GM19467 (cell line): Measurements from ENCODE around the gene ADARB2.
"Not testable (repeated sequence)": the region's sequence is repeated elsewhere in the genome, so short reads cannot be mapped to it uniquely, and the experiment has no call there.

Experiments
- ATAC-seq: cut with Tn5 transposase; IDR thresholded peaks from one replicate; pipeline ENCODE4 v1.9.1; 2021; ENCODE audit warnings: mild to moderate bottlenecking, moderate library complexity; ENCODE audit not compliant: unreplicated experiment

Gene ADARB2

DNA sequence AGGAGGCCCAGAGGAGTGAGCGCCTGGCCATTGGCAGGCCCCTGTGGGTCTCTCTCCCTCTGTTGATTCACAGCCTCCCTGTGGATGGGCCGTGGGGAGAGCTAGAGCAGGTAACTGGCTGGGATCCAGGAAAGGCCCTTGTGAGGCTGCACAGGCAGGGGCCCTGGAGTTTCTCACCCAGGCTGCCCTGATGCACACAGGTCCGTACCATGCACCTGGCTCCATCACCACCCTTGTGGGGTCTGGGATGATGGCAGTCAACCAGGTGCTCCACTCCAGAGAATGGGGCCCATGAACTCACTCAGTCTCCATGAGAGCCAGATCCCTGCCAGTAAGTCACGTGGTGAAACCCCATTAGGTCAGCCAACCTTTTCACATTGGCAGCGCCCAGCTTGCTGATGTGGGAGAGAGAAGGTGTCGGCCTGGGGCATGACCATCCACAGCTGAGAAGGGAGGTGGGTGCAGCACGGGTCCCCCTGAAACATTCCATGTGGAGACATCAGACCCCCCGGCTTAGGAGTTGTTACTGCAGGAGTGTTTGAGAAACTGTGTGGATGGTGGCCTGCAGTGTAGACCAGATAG, 320.8 kb downstream of the ADARB2 start:
- ATAC-seq = no peak

DNA sequence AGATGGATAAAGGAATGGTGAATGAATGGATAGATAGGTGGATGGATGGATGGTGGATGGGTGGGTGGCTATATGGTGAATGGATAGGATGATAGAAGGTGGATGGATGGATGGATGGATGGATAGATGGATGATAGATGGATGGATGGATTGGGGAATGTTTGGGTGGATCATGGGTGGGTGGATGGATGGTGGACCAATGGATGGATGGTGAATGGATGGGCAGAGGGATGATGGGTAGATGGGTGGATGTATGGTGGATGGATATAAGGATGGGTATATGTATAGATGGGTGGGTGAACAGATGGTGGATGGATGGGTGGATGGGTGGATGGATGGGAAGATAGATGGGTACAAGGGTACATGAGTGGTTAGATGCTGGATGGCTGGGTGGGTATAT, 322.4 kb downstream of the ADARB2 start:
- no peak for ATAC-seq

DNA sequence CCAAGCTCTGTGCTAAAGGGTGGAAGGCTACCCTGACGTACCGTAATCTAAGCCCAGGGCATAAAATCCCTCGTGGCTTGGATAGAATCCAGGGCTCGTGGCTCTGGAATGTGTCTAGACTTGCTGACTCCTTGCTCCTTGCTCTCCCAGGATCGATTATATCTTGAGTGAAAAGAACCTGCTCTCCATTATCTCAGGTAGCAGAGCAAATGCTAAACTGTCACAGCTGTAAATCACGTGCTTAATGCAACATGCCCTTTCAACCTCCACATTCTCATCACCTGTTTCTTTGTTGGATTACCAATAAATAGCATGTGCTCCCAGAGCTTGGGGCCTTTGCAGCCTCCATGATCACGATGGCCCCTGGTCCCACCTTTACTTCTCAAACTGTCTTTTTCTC, 323.0 kb downstream of the ADARB2 start:
- not testable (repeated sequence) for ATAC-seq

DNA sequence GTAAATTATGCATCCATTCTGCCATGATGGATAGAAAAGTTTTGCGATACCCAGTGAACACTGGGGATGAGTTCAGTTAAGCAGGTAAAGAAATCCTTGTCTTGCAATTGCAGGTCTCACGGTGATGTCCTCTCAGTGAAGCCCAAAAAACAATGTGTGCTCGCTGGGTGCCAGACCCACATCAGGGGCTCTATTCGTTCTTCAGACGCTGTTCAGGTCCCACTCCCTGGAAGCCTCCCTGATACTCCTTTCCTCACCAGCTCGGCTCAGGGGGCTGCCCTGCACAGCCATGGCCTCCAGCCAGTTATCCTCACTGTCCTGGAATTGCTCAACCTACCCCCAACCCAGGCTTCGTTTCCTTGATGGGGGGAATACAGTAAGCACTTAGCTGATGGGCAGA, 323.5 kb downstream of the ADARB2 start:
- no peak for ATAC-seq

DNA sequence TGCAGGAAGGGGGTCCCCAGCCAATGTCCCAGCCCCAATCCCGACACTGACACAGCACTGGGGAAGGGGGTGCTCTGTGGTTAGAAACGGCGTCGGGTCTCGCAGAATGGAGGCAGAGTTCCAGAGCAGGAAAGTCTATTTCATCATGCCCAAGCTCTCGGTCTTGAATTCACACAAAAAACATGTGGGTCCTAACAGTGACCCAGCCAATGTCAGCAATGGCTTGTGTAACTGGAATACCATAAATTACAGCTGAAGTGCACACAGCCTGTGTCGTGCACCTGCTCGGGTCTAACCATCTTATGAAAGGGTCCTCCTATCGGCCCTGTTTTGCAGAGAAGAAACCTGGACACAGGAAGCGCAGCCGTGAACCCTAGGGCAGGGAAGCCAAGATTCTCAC, 324.1 kb downstream of the ADARB2 start:
- ATAC-seq = no peak

DNA sequence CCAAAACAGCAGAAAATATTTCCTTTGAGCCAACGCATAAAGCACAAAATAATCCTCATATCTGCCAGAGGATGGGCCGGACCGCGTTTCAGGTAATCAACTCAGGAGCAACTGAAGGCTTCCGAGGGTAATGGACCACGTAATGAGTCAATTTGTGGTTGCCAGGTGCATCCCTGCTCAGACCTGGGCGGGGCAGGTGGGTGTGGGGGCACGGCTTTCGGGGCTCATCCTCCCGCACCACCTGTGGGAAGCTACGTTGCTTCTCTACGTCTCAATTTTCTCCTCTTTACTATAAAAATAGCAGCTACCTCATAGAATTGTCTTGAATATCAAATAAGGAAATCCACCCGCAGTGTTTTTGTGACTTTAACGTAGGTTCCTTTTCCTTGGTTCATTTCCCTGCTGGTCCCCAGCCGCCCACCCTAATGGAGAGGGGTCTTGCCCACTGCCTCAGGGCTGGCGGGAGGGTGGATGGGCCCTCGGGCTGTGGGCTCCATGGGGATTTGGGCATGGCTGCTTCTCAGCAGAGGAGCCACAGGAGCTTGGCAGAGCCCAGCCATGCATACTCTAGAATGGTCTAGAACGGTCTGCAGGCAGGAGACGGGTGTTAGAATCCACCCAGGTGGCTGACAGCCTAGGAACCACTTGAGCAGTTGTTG, 324.7 kb downstream of the ADARB2 start:
- ATAC-seq = no peak

DNA sequence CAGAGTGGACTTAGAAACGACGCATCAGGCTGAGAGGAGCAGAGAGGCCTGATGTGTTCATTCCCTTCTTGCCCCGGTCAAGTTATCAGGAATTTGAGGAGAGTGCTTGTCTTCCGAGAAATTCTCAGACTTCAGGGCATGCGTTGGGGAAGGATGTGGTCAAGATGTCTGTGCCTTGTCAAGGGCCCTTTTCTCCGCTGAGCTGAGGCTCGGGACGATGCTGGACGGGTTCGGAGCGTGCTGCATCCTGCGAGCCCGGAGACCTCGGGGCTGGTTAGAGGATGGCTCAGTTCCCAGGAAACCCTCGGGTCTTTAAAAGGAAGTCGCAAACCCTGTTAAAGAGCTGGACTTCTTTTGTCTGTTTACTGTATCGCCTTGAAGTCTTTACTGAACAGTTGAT, 325.4 kb downstream of the ADARB2 start:
- no peak for ATAC-seq

DNA sequence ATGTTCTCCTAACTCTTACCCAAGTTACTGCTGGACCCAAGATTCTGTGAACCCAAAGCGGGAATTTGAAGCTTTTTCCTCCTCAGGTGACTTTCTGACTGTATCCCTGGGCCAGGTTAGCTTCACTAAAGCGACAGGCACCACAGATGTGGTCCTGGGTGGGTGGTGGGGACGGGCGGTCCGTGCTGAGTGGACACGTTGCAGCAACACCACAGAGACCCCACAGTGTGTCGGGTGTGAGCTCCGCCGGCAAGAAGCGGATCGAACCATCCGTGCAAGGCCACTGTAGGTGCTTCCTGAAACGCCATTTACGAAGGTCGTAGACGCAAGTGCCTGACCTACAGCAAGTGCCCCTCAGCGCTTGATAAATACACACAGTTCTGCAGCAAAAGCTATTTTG, 325.9 kb downstream of the ADARB2 start:
- no peak for ATAC-seq

DNA sequence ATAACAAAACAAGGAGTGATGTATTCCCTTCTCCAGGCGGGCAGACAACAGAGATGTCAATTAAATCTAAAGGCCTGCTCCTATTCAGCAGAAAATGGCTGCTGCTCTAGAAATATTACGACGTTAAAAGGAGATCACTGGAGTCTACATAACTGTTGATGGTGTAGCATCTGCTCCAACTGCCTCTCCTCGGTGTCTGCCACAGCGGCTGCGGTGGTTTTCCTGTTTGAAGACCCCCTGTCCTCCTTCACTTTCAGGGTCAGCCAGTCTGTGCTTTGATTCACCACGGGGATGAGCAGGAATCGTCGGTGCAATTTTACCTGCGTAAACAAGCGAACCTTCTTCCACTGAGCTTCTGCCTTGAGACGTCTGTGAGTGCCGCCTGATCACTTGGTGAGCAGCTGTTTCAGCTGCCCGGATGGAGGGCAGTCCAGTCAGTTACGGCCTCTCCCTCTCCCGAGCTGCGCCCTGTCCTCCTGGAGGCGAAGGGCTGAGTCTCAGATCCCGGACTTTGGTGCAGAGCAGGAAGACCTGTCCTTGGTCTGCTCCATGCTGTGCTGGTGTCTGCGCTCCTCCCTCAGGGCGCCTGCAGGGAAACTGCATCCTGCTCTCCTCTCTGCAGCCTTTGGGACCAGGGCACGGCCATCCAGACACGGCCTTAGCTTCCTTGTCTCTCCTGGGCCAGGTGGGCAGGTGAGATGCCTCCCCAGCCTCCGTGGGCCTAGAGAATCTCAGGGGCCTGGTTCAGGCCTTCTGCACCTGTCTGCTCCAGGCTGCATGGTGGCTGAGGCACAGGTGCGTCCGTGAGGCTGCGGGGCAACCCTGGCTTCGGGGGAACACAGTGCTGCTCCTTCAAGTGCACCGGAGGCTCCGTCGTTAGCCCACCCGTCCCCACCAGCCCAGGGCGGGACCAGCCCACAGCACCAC, 326.6 kb downstream of the ADARB2 start:
- ATAC-seq = no peak

DNA sequence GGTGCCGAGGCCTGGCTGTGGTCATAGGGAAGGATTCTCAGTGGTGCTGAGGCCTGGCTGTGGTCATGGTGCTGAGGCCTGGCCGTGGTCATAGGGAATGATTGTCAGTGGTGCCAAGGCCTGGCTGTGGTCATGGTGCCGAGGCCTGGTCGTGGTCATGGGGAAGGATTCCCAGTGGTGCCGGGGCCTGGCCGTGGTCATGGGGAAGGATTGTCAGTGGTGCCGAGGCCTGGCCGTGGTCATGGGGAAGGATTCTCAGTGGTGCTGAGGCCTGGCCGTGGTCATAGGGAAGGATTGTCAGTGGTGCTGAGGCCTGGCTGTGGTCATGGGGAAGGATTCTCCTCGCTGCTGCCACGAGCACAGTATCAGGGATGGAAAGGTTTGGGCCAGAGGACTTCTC, 327.3 kb downstream of the ADARB2 start:
- ATAC-seq = no peak

DNA sequence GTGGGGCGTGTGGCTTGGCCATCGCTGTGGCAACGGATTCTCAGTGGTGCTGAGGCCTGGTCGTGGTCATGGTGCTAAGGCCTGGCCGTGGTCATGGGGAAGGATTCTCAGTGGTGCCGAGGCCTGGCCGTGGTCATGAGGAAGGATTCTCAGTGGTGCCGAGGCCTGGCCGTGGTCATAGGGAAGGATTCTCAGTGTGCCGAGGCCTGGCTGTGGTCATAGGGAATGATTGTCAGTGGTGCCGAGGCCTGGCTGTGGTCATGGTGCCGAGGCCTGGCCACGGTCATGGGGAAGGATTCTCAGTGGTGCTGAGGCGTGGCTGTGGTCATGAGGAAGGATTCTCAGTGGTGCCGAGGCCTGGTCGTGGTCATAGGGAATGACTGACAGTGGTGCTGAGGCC, 327.9 kb downstream of the ADARB2 start:
- ATAC-seq = no peak

DNA sequence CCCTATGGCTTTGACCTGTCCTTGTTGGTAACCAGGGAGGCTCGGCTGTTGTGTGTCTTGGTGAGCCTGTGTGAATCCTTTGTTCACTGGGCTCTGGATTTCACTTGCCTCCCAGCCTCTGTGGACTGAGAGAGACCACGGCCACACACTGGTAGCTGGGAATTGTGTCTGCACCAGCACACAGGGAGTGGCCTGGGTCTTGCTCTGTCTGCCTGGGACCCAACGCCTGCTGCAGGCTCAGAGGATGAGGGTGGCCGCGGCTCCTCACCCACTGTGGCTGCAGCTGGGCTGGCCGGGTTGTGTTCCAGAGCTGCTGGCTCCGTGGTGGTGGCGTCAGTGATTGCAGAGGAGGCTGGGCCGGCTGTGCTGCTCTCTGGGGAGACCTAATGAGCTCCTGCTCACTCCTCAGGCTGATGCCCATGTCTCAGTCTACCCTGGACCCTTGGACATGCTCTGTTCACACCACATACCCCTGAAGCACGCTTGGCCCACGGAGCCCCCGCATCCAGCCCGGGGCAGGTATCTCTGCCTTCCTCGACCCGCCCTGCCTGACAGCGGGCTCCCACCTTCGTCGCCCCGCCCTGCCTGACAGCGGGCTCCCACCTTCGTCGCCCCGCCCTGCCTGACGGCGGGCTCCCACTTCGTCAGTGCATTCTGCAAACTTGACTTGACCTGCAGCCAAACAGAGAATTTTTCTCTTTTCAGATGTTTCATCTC, 328.5 kb downstream of the ADARB2 start:
- no peak for ATAC-seq

DNA sequence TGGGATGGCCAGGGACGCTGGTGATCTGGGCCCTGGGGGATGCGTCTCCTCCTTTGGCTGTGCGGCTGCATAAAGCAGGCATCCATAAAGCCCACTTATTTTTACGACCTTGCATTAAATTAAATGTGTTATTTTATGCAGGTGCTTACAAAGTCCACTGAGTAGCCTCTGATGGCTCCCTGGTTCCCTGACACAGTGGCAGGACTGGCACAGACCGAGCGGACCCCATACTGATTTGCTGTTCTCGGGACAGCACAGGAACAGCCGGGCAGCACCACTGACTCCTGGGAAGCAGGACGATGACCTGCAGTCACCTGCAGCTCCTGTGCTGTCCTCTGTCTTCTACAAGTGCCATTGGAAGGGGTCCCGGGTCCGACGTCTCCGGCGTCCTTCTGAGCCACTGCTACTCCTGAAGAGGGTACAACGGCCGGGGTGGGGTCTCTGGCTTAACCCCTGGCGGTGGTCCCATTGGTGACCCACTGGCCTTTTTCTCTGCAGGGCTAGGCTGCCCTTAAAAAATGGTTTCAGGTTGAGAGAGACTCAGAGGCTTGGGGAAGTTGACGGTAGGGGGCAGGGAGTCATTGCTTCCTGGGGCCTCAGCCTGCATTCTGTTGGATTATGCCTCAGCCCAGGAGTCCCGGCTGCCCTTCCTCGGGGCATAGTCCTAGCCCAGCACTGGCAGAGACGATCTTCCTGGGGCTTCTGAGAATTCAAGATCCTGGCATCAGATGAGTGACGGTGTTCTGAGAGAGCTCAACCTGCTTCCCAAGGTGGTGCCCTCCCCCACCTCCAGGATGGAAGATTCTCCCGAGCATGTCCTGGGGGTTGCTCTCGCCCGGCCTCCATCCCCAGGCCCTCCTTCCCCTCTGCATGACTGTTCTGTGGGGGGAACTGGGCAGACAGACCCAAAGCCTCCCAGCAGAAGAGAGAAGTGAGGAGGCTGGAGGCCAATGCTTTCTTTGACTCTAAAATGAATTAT, 330.1 kb downstream of the ADARB2 start:
- no peak for ATAC-seq

DNA sequence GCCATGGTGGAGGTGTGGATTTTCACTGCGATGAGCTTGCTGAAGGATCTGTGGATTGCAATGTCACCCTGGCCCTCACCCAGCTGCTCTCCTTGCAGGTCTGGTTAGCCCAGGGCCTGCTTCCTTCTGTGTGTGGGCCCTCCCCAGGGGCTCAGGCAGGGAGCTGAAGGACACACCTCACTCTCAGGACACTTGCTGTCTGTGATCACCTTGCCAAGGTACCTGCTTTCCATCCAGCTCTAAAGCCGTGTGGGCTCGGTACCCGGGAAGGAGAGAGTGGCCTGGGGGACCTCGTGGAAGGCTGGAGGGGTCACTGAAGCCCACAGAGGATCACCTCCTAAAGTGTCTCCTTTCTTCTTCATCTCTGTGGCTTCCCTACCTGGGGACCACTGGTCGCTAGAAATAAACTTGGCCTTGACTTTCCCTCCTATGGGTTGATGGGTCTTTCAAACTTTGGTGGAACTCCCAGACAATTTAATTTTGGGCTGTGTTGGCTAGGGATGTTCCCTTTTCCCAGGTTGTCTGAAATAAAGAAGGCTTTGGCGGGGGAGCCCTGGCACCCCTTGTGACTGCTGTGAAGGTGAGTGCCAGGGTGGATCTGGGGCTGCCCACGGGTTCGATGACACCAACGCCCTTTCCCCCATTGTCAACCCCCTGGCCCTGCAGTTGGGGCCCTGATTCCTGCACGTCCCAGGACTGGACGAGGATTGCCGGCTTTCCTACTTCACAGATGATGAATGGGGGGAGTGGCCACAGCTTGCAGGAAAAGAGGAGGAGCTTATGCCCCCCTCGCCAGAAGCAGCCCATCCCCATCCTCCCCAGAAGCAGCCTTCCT, 331.0 kb downstream of the ADARB2 start:
- ATAC-seq = no peak

DNA sequence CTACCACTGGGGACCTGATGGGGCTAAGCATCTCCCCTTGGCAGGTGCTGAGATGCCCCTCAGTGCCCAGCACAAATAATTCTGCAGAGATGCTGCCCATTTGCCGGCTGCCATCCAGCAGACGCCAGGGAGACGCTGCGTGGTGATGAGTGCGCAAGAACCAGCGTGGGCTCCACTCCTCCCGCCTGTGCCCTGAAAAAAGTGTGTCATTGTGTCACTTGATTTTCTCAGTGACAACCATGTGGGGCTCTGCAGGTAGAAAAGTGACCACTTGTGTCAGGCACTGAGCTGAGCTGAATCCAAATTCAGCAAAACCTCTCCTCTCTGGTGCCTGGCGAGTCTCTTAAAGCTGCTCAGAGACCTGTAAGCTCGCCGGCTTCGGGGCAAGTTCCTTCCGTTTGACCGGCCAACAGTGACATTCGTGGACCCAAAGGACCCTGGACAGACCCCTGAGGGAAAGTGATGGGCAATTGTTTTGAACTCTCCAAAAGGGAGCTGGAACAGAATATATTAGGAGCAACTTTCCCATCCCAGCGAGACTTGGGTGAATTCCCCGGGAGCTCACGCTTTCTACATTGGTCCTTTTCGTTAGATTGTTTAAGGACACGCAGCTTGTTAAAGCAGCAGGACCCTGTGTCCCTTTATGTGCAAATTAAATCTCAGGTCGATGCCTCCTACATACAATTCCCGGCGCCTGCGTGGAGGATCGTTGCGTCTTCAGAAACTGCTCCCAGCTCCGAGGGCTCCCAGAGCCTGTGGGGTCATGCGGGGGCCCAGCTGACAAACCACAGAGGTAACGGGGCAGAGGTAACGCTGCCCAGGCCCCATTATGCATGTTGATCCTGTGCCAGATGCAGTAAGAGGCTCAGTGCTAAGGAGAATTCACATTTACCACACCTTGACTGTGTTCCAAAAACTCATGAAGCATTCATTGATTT, 332.7 kb downstream of the ADARB2 start:
- ATAC-seq = no peak

DNA sequence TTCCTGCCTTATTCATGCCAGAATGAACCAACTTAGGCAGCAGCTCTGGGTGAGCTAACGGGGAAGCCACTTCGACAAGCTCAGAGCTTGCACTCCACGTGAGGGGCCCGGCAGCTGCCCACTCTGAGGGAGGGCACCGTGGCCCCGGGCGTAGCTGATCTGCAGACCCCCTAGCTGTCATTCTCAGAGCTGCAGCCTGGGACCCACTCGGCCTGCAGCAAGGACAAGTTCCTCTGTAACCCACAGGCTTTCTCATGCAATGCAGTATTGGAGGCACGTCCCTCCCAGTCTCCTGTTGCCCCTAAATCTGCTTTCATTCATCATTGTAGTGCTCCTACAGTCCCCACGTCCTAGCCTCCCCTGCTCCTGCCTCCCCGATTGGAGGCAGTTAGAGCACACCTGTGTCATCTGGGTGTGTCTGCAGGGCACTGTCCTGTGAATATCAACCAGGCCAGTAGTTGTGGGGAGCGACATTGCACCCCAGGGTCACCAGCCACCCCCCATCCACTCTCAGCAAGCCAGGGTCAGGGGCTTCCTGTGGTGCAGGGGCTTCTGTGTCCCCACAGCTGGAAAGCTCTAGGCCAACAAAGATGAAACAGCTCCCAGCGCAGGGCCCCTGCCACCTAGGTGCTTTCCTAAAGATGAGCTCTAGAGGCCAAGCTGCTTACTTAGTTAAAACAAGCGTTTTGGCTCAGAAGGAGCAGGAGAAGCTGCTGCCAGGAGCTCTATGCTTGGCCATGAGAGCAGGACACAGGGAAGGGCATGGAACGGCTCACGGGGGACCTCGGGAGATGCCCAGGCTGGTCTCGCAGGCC, 333.6 kb downstream of the ADARB2 start:
- no peak for ATAC-seq

DNA sequence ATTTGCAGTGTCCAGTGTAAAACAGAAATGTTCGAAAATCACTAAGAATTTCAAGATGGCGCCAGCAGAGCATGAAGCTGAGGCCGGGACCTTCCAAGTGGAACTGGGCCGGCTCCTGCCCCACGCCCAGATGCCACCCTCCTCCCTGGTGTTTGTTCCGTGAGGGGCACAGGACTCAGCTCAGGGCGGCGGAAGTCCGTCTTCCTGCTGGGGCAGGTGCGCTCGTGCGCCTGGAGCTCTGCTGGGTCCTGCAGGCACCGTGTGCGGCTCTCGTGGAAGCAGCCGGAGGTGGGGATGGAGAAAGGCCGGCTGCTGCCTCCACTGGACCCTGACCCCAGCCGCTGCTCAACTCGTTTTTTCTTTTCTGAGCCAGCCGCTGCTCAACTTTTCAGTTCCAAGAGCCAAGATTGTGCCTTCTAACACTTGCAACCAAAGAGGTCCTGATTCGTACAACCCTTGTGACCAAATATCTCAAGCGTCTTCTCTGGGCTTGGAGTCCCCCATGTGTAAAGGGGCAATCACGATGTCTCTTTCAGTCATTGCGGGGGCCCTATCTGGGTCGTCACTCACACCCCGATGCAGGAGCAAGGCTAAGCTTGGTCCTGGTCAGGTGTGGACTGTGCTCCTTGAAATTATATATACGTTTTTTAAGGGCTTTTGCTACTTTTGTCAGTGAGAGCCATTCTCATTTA, 334.4 kb downstream of the ADARB2 start:
- no peak for ATAC-seq
